Ovary (tissue), 3 donors: ENCODE measurements around the gene CGB2.
"Not testable (repeated sequence)": the region's sequence is repeated elsewhere in the genome, so short reads cannot be mapped to it uniquely, and the experiment has no call there.

ENCODE experiments used
- CTCF ChIP-seq, 3 donors: fragments of 450-650 bp in 2 of 3; fragments of 200-600 bp in 1 of 3; IDR thresholded peaks; one replicate each; pipeline versions ENCODE4 v1.5.1 to v1.8.0; 2016 to 2022; ENCODE audit warnings: antibody characterized with exemption in 3 of 3, mild to moderate bottlenecking in 1 of 3
- EP300 ChIP-seq: sonication (generic); formaldehyde crosslinking; IDR thresholded peaks from one replicate; pipeline ENCODE4 v1.6.1; 2017; ENCODE audit warnings: antibody characterized with exemption
- POLR2A ChIP-seq: fragments of 450-650 bp; IDR thresholded peaks from one replicate; pipeline ENCODE4 v1.6.1; 2017; ENCODE audit warnings: antibody characterized with exemption, mild to moderate bottlenecking, moderate library complexity
- donor health status: DM: no; HTN: no; CAD: no.

DNA sequence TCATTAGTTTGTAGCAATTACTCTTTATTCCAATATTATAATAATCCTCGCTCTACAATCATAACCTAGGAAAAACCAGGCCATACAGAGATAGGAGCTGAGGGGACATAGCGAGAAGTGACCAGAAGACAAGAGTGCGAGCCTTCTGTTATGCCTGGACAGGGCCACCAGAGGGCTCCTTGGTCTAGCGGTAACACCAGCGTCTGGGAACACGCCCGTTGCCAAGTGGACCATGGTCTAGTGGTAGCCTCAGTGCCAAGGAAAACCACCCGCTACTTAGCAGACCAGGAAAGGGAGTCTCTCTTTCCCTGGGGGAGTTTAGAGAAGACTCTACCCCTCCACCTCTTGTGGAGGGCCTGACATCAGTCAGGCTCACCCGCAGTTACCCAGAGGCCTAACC lies 43.2 kb downstream of the CGB2 start:
- TF ChIP-seq POLR2A, EP300: not testable (repeated sequence)
- TF ChIP-seq CTCF (IDR thresholded peaks at IDR 0.05): peak in 2 of 3 donors; percentile 33 to 57
